GM23338 (cell line): ENCODE data around the gene MATK. TPM values are rescaled to one million over a fixed set of nuclear protein-coding genes. Genes with fewer than 3 reads are reported as not detected.

ENCODE experiments used
- ATAC-seq: fragments of 200-7000 bp; cut with Tn5 transposase; 3 replicates; pipeline ENCODE4 v1.9.1; 2020
- DNase-seq: peaks from one replicate; pipeline ENCODE4 v3.0.0-alpha.2; 2015; ENCODE audit warnings: low spot score
- H2AFZ ChIP-seq: fragments of 200-600 bp; sonication (generic); 2 replicates; pipeline ENCODE4 v1.8.0; 2016; ENCODE audit warnings: antibody characterized with exemption, mild to moderate bottlenecking, moderate library complexity
- H3F3A ChIP-seq: fragments of 200-600 bp; sonication (generic); replicated peaks from 2 replicates; pipeline ENCODE4 v1.8.0; 2017; ENCODE audit warnings: antibody characterized with exemption, mixed run types, low read depth
- H3K27ac ChIP-seq: fragments of 200-600 bp; sonication (generic); 2 replicates; pipeline ENCODE4 v1.6.1; 2016; ENCODE audit warnings: low read depth
- H3K27me3 ChIP-seq: fragments of 200-600 bp; sonication (generic); 2 replicates; pipeline ENCODE4 v1.8.0; 2016; ENCODE audit warnings: mild to moderate bottlenecking, mixed run types, moderate library complexity; ENCODE audit not compliant: insufficient read depth
- H3K36me3 ChIP-seq: fragments of 200-600 bp; sonication (generic); 2 replicates; pipeline ENCODE4 v1.8.0; 2016; ENCODE audit warnings: mild to moderate bottlenecking; ENCODE audit not compliant: insufficient read depth
- H3K4me1 ChIP-seq: fragments of 200-600 bp; sonication (generic); 2 replicates; pipeline ENCODE4 v1.8.0; 2016; ENCODE audit warnings: mild to moderate bottlenecking, moderate library complexity; ENCODE audit not compliant: insufficient read depth
- H3K4me2 ChIP-seq: fragments of 200-600 bp; sonication (generic); 2 replicates; pipeline ENCODE4 v1.7.1; 2017; ENCODE audit warnings: mixed run types
- H3K4me3 ChIP-seq: fragments of 200-600 bp; sonication (generic); 2 replicates; pipeline ENCODE4 v1.6.1; 2016; ENCODE audit warnings: mixed run types
- H3K79me2 ChIP-seq: fragments of 200-600 bp; sonication (generic); replicated peaks from 2 replicates; pipeline ENCODE4 v1.8.0; 2017; ENCODE audit warnings: mild to moderate bottlenecking; ENCODE audit not compliant: insufficient read depth
- H3K9me2 ChIP-seq: fragments of 200-600 bp; sonication (generic); 2 replicates; pipeline ENCODE4 v1.8.0; 2017; ENCODE audit not compliant: insufficient read depth
- H4K20me1 ChIP-seq: fragments of 200-600 bp; sonication (generic); replicated peaks from 2 replicates; pipeline ENCODE4 v1.8.0; 2017; ENCODE audit warnings: mild to moderate bottlenecking; ENCODE audit not compliant: insufficient read depth
- H3K27ac Mint-ChIP-seq: 2 replicates; pipeline ENCODE4 v1.8.0; 2020; ENCODE audit warnings: inconsistent platforms, mild to moderate bottlenecking, moderate library complexity, mixed read lengths
- H3K27me3 Mint-ChIP-seq: 3 replicates; pipeline ENCODE4 v1.8.0; 2022; ENCODE audit warnings: low read depth, mild to moderate bottlenecking, moderate library complexity, mixed read lengths, inconsistent platforms; ENCODE audit not compliant: insufficient read depth, poor library complexity
- H3K36me3 Mint-ChIP-seq: 3 replicates; pipeline ENCODE4 v1.8.0; 2021; ENCODE audit warnings: low read depth, mild to moderate bottlenecking, inconsistent platforms, moderate library complexity, mixed read lengths
- H3K4me1 Mint-ChIP-seq: 3 replicates; pipeline ENCODE4 v1.8.0; 2020; ENCODE audit warnings: mild to moderate bottlenecking, inconsistent platforms, mixed read lengths
- H3K4me3 Mint-ChIP-seq: 3 replicates; pipeline ENCODE4 v1.8.0; 2021; ENCODE audit warnings: moderate library complexity, mild to moderate bottlenecking, inconsistent platforms, mixed read lengths
- H3K9me3 Mint-ChIP-seq: 3 replicates; pipeline ENCODE4 v1.8.0; 2020; ENCODE audit warnings: moderate library complexity, mild to moderate bottlenecking, inconsistent platforms, mixed read lengths
- CREB1 ChIP-seq: fragments of 250-450 bp; sonication (Bioruptor Pico); IDR thresholded peaks from 2 replicates; pipeline ENCODE4 v1.5.0; 2020; ENCODE audit warnings: low read depth, mild to moderate bottlenecking, moderate library complexity
- EZH2 ChIP-seq: fragments of 200-600 bp; sonication (generic); IDR thresholded peaks from one replicate; pipeline ENCODE4 v1.8.0; 2017; ENCODE audit warnings: antibody characterized with exemption, mild to moderate bottlenecking, low read depth; ENCODE audit not compliant: unreplicated experiment
- EZH2phosphoT487 ChIP-seq: fragments of 200-600 bp; sonication (generic); IDR thresholded peaks from one replicate; pipeline ENCODE4 v1.8.1; 2018; ENCODE audit warnings: antibody characterized with exemption; ENCODE audit not compliant: unreplicated experiment
- JUNB ChIP-seq: IDR thresholded peaks from one replicate; pipeline ENCODE4 v1.6.1; 2016; ENCODE audit warnings: antibody characterized with exemption; ENCODE audit not compliant: unreplicated experiment
- NANOG ChIP-seq: IDR thresholded peaks from 2 replicates; pipeline ENCODE4 v1.6.1; 2016; ENCODE audit warnings: antibody characterized with exemption, borderline replicate concordance
- POLR2AphosphoS5 ChIP-seq: IDR thresholded peaks from 2 replicates; pipeline ENCODE4 v1.6.1; 2016; ENCODE audit warnings: antibody characterized with exemption, low read depth
- STAT1 ChIP-seq: IDR thresholded peaks from one replicate; pipeline ENCODE4 v1.6.1; 2016; ENCODE audit warnings: antibody characterized with exemption; ENCODE audit not compliant: unreplicated experiment
- ZNF114 ChIP-seq: fragments of 250-450 bp; sonication (Bioruptor Pico); IDR thresholded peaks from 2 replicates; pipeline ENCODE4 v1.5.0; 2020; ENCODE audit warnings: mild to moderate bottlenecking, moderate library complexity
- ZNF331 ChIP-seq: fragments of 250-450 bp; sonication (Bioruptor Pico); IDR thresholded peaks from 2 replicates; pipeline ENCODE4 v1.5.0; 2020; ENCODE audit warnings: low read depth, mild to moderate bottlenecking, moderate library complexity
- polyA plus RNA-seq: library from polyadenylated mRNA; unstranded; fragments of >200 nt; fragmentation: Nextera tagmentation; extraction: Ambion mirVana; gene quantifications from 2 replicates; pipeline ENCODE4 v1.2.1, GENCODE V29; 2016
- total RNA-seq: library from RNA; depleted of rRNA; stranded (reverse); fragments of >200 nt; shearing (Covaris generic); gene quantifications from 2 replicates; pipeline ENCODE4 v1.2.3, GENCODE V29; 2014
- TF ChIP-seq, protein P1 (sequence below), 2 experiments: fragments of 200-600 bp in 1 of 2; sonication (generic) in 1 of 2; conservative IDR thresholded peaks; 2 replicates each; pipeline versions ENCODE4 v1.5.1 to v1.6.1; 2016 to 2017; ENCODE audit warnings: antibody characterized with exemption in 2 of 2, low read depth in 2 of 2, mild to moderate bottlenecking in 2 of 2, moderate library complexity in 1 of 2
- TF ChIP-seq, protein P2 (sequence below): IDR thresholded peaks from one replicate; pipeline ENCODE4 v1.6.1; 2018; ENCODE audit warnings: antibody characterized with exemption; ENCODE audit not compliant: unreplicated experiment
- TF ChIP-seq, protein P3 (sequence below): fragments of 250-450 bp; sonication (Bioruptor Pico); IDR thresholded peaks from 2 replicates; pipeline ENCODE4 v1.5.0; 2020; ENCODE audit warnings: mild to moderate bottlenecking, moderate library complexity
- TF ChIP-seq, protein P4 (sequence below): IDR thresholded peaks from 2 replicates; pipeline ENCODE4 v1.6.1; 2016; ENCODE audit warnings: antibody characterized with exemption

MATK gene
- total and polyA plus RNA-seq, 2 experiments from 2014 or later: 13.4 to 21.4 TPM

DNA sequence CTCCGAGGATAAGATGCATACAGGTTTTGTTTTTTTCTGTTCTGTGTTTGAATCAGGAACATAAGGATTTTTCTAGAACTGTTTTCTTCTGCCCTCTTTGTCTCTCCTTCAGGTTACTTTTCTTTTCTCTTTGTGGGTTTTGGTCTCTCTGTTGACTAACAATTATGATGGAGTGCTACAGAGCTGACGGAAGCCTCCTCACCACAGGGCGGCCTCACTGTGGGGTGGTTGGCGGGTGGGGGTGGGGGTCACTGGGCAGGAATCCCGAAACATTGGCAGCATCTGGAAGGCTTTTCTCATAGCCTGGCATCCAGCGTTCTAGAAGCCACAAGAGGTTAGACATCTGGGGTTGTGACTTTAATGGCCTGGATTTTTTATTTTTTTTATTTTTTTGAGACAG is 12.0 kb upstream of the MATK start:
- Mint-ChIP-seq H3K27ac (no peak overlapping the region), H3K4me3 (no peak overlapping the region), H3K4me1 (no peaks in the 10 kb centered on the region), H3K27me3 (peaks cover 19% of the 10 kb centered on the region), H3K9me3 (peaks cover 15% of the 10 kb centered on the region), H3K36me3 (no peaks in the 10 kb centered on the region; the same call in 2 of the 3 replicates)
- Histone ChIP-seq H3K4me3 (no peak overlapping the region), H3K9me2 (no peaks in the 10 kb centered on the region), H3K79me2 (no peaks in the 10 kb centered on the region), H2AFZ (no peak overlapping the region), H3F3A (peaks cover 9% of the 10 kb centered on the region; the same call in 1 of the 2 replicates), H3K4me1 (no peaks in the 10 kb centered on the region; the same call in 1 of the 2 replicates), H3K27me3 (peaks cover 14% of the 10 kb centered on the region; the same call in 1 of the 2 replicates), H3K36me3 (no peaks in the 10 kb centered on the region), H3K4me2 (no peak overlapping the region), H4K20me1 (no peaks in the 10 kb centered on the region), H3K27ac (no peak overlapping the region)
- DNase-seq (no peak), ATAC-seq (no peak)
- TF ChIP-seq CREB1 (no peak), STAT1 (no peak), EZH2phosphoT487 (no peak), ZNF331 (CRISPR knock-in tag) (no peak), ZNF114 (CRISPR knock-in tag) (no peak), POLR2AphosphoS5 (no peak), NANOG (no peak), JUNB (no peak), EZH2 (no peak)
- TF ChIP-seq, protein P1, sequence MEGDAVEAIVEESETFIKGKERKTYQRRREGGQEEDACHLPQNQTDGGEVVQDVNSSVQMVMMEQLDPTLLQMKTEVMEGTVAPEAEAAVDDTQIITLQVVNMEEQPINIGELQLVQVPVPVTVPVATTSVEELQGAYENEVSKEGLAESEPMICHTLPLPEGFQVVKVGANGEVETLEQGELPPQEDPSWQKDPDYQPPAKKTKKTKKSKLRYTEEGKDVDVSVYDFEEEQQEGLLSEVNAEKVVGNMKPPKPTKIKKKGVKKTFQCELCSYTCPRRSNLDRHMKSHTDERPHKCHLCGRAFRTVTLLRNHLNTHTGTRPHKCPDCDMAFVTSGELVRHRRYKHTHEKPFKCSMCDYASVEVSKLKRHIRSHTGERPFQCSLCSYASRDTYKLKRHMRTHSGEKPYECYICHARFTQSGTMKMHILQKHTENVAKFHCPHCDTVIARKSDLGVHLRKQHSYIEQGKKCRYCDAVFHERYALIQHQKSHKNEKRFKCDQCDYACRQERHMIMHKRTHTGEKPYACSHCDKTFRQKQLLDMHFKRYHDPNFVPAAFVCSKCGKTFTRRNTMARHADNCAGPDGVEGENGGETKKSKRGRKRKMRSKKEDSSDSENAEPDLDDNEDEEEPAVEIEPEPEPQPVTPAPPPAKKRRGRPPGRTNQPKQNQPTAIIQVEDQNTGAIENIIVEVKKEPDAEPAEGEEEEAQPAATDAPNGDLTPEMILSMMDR (conservative IDR thresholded peaks at IDR 0.05; ENCODE audit: low read depth in 2 of 2): no peak
- TF ChIP-seq, protein P2, sequence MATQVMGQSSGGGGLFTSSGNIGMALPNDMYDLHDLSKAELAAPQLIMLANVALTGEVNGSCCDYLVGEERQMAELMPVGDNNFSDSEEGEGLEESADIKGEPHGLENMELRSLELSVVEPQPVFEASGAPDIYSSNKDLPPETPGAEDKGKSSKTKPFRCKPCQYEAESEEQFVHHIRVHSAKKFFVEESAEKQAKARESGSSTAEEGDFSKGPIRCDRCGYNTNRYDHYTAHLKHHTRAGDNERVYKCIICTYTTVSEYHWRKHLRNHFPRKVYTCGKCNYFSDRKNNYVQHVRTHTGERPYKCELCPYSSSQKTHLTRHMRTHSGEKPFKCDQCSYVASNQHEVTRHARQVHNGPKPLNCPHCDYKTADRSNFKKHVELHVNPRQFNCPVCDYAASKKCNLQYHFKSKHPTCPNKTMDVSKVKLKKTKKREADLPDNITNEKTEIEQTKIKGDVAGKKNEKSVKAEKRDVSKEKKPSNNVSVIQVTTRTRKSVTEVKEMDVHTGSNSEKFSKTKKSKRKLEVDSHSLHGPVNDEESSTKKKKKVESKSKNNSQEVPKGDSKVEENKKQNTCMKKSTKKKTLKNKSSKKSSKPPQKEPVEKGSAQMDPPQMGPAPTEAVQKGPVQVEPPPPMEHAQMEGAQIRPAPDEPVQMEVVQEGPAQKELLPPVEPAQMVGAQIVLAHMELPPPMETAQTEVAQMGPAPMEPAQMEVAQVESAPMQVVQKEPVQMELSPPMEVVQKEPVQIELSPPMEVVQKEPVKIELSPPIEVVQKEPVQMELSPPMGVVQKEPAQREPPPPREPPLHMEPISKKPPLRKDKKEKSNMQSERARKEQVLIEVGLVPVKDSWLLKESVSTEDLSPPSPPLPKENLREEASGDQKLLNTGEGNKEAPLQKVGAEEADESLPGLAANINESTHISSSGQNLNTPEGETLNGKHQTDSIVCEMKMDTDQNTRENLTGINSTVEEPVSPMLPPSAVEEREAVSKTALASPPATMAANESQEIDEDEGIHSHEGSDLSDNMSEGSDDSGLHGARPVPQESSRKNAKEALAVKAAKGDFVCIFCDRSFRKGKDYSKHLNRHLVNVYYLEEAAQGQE: no peak
- TF ChIP-seq, protein P3, sequence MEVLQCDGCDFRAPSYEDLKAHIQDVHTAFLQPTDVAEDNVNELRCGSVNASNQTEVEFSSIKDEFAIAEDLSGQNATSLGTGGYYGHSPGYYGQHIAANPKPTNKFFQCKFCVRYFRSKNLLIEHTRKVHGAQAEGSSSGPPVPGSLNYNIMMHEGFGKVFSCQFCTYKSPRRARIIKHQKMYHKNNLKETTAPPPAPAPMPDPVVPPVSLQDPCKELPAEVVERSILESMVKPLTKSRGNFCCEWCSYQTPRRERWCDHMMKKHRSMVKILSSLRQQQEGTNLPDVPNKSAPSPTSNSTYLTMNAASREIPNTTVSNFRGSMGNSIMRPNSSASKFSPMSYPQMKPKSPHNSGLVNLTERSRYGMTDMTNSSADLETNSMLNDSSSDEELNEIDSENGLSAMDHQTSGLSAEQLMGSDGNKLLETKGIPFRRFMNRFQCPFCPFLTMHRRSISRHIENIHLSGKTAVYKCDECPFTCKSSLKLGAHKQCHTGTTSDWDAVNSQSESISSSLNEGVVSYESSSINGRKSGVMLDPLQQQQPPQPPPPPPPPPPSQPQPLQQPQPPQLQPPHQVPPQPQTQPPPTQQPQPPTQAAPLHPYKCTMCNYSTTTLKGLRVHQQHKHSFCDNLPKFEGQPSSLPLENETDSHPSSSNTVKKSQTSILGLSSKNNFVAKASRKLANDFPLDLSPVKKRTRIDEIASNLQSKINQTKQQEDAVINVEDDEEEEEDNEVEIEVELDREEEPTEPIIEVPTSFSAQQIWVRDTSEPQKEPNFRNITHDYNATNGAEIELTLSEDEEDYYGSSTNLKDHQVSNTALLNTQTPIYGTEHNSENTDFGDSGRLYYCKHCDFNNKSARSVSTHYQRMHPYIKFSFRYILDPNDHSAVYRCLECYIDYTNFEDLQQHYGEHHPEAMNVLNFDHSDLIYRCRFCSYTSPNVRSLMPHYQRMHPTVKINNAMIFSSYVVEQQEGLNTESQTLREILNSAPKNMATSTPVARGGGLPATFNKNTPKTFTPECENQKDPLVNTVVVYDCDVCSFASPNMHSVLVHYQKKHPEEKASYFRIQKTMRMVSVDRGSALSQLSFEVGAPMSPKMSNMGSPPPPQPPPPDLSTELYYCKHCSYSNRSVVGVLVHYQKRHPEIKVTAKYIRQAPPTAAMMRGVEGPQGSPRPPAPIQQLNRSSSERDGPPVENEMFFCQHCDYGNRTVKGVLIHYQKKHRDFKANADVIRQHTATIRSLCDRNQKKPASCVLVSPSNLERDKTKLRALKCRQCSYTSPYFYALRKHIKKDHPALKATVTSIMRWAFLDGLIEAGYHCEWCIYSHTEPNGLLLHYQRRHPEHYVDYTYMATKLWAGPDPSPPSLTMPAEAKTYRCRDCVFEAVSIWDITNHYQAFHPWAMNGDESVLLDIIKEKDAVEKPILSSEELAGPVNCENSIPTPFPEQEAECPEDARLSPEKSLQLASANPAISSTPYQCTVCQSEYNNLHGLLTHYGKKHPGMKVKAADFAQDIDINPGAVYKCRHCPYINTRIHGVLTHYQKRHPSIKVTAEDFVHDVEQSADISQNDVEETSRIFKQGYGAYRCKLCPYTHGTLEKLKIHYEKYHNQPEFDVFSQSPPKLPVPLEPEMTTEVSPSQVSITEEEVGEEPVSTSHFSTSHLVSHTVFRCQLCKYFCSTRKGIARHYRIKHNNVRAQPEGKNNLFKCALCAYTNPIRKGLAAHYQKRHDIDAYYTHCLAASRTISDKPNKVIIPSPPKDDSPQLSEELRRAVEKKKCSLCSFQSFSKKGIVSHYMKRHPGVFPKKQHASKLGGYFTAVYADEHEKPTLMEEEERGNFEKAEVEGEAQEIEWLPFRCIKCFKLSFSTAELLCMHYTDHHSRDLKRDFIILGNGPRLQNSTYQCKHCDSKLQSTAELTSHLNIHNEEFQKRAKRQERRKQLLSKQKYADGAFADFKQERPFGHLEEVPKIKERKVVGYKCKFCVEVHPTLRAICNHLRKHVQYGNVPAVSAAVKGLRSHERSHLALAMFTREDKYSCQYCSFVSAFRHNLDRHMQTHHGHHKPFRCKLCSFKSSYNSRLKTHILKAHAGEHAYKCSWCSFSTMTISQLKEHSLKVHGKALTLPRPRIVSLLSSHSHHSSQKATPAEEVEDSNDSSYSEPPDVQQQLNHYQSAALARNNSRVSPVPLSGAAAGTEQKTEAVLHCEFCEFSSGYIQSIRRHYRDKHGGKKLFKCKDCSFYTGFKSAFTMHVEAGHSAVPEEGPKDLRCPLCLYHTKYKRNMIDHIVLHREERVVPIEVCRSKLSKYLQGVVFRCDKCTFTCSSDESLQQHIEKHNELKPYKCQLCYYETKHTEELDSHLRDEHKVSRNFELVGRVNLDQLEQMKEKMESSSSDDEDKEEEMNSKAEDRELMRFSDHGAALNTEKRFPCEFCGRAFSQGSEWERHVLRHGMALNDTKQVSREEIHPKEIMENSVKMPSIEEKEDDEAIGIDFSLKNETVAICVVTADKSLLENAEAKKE: no peak
- TF ChIP-seq, protein P4, sequence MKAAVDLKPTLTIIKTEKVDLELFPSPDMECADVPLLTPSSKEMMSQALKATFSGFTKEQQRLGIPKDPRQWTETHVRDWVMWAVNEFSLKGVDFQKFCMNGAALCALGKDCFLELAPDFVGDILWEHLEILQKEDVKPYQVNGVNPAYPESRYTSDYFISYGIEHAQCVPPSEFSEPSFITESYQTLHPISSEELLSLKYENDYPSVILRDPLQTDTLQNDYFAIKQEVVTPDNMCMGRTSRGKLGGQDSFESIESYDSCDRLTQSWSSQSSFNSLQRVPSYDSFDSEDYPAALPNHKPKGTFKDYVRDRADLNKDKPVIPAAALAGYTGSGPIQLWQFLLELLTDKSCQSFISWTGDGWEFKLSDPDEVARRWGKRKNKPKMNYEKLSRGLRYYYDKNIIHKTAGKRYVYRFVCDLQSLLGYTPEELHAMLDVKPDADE: no peak
